K562 (cell line): ENCODE data around the gene NKAIN1. TPM values are rescaled to one million over a fixed set of nuclear protein-coding genes. Genes with fewer than 3 reads are reported as not detected.

Experiments used
- RAD21 ChIP-seq, 2 experiments: fragments of 250-450 bp in 1 of 2; fragments of 450-650 bp in 1 of 2; sonication (Bioruptor Pico) in 1 of 2; formaldehyde crosslinking in 1 of 2; IDR thresholded peaks in 1 of 2; conservative IDR thresholded peaks in 1 of 2; 2 replicates each; pipeline versions ENCODE4 v1.4.0 to v1.8.0; 2020 to 2022; ENCODE audit warnings: mild to moderate bottlenecking in 2 of 2, moderate library complexity in 1 of 2
- SFPQ ChIP-seq: fragments of 200-400 bp; formaldehyde crosslinking; IDR thresholded peaks from 2 replicates; pipeline ENCODE4 v1.6.1; 2017; ENCODE audit warnings: mild to moderate bottlenecking, low read depth, low read length, moderate library complexity
- SMAD3 ChIP-seq: fragments of 450-650 bp; formaldehyde crosslinking; conservative IDR thresholded peaks from 2 replicates; pipeline ENCODE4 v1.4.0; 2020; ENCODE audit warnings: mild to moderate bottlenecking
- TAF9B ChIP-seq: fragments of 450-650 bp; IDR thresholded peaks from 2 replicates; pipeline ENCODE4 v1.6.1; 2018; ENCODE audit warnings: mild to moderate bottlenecking; ENCODE audit not compliant: partially characterized antibody
- TRIM24 ChIP-seq, 2 experiments: fragments of 450-650 bp; IDR thresholded peaks; 2 replicates each; pipeline ENCODE4 v1.6.1; 2016
- ZFPM2 ChIP-seq: fragments of 250-450 bp; sonication (Bioruptor Pico); IDR thresholded peaks from 2 replicates; pipeline ENCODE4 v1.5.1; 2022; ENCODE audit warnings: mild to moderate bottlenecking
- ZNF134 ChIP-seq: fragments of 250-450 bp; sonication (Bioruptor Pico); conservative IDR thresholded peaks from 2 replicates; pipeline ENCODE4 v1.4.0; 2020
- ZNF217 ChIP-seq: sonication (generic); formaldehyde crosslinking; IDR thresholded peaks from 2 replicates; pipeline ENCODE4 v1.8.0; 2022; ENCODE audit warnings: mild to moderate bottlenecking, missing genetic modification reagents
- ZNF274 ChIP-seq: IDR thresholded peaks from 2 replicates; pipeline ENCODE4 v1.6.1; 2011; ENCODE audit warnings: low read depth, mild to moderate bottlenecking, low read length, moderate library complexity, borderline replicate concordance
- ZNF316 ChIP-seq: fragments of 450-650 bp; IDR thresholded peaks from 2 replicates; pipeline ENCODE4 v1.6.1; 2016
- ZNF384 ChIP-seq: IDR thresholded peaks from 2 replicates; pipeline ENCODE4 v1.6.1; 2012; ENCODE audit warnings: low read depth, low read length, improper control_type of control experiment
- polyA plus RNA-seq, 8 experiments: library from polyadenylated mRNA; depleted of rRNA in 4 of 8; stranded (reverse) in 5 of 8; unstranded in 3 of 8; fragments of >200 nt; fragmentation: Nextera tagmentation in 2 of 8; fragmentation: Illumina TruSeq in 1 of 8; extraction: Ambion mirVana in 2 of 8; extraction: Trizol in 1 of 8; gene quantifications; 2 replicates each; pipeline versions ENCODE4 v1.2.1 to v1.2.3, GENCODE V29; 2011 to 2014; ENCODE audit warnings: inconsistent platforms in 1 of 8, missing spikeins in 1 of 8
- total RNA-seq, 7 experiments: library from RNA; depleted of rRNA in 6 of 7; stranded (reverse); fragments of >200 nt in 6 of 7; fragmentation: Illumina TruSeq in 2 of 7; extraction: Trizol in 2 of 7; gene quantifications; 2 replicates each; pipeline versions ENCODE4 v1.2.1 to v1.2.3, GENCODE V29; 2011 to 2021; ENCODE audit warnings: low replicate concordance in 1 of 7
- TF ChIP-seq, protein P1 (sequence below): fragments of 250-450 bp; sonication (Bioruptor Pico); IDR thresholded peaks from 2 replicates; pipeline ENCODE4 v1.5.0; 2021

NKAIN1 gene
- total and polyA plus RNA-seq, 9 of the 15 experiments (the other 6 are each of a cell fraction or from before 2014, with no cell fraction given): 0.03 to 0.22 (median 0.04) TPM; not detected in 3

DNA sequence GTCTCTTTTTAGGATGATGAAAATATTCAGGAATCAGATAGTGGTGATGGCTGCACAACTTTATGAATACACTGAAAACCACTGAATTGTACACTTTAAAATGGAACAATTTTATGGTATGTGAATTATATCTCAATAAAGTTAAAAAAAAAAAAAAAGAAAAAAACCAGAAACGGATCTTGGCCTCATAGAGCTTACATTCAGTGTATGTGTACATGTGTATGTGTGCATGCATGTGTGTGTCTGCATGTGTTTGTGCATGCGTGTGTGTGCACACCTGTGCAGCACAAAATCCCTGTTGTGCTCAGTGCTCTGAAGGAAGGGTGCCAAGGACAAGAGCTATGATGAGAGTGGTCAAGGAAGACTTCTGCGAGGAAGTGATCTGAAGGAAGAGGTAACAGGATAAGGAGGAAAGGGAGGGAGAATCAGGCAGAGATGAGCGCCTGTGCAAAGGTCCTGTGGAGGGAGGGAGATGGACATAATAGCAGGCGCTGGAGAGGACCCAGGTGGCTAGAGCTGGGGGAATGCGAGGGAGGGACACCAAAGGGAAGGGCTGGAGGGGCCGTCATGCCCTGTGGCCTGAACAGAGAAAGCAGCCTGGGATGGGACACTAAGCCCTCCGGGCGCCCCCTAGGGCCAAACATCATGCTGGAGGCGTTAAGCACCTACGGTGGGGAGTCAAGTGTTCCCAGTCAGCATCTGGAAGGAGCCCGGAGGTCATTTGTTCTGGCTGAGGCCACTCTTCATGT, 25.2 kb downstream of the NKAIN1 start (continued):
- TF ChIP-seq RAD21 (CRISPR knock-in tag; conservative IDR thresholded peaks at IDR 0.05 in 1 of 2, IDR thresholded peaks at IDR 0.05 in 1 of 2) (0 out of 4 replicates have a peak, but pooled peaks of 1 of the 2 experiments have one; percentile 9), ZNF134 (CRISPR knock-in tag) (0 out of 2 replicates have a peak, but pooled peaks have one; percentile 49), ZNF384 (peak; percentile 87), SFPQ (no peak), ZFPM2 (no peak), TRIM24 (IDR thresholded peaks at IDR 0.05) (peak in 1 of 2 experiments; percentile 50; a peak in 1 of 4 replicates), ZNF316 (peak; percentile 65), SMAD3 (no peak), TAF9B (no peak), ZNF217 (CRISPR knock-in tag) (no peak), ZNF274 (no peak)
- TF ChIP-seq, protein P1, sequence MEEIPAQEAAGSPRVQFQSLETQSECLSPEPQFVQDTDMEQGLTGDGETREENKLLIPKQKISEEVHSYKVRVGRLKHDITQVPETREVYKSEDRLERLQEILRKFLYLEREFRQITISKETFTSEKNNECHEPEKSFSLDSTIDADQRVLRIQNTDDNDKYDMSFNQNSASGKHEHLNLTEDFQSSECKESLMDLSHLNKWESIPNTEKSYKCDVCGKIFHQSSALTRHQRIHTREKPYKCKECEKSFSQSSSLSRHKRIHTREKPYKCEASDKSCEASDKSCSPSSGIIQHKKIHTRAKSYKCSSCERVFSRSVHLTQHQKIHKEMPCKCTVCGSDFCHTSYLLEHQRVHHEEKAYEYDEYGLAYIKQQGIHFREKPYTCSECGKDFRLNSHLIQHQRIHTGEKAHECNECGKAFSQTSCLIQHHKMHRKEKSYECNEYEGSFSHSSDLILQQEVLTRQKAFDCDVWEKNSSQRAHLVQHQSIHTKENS (CRISPR knock-in tag): no peak
